ENCODE measurements around the gene DLG1. TPM values are rescaled to one million over a fixed set of nuclear protein-coding genes. Genes with fewer than 3 reads are reported as not detected.
A peak's percentile ranks its signal among the peaks of the same experiment; 100 is the strongest.

The DLG1 gene
- total RNA-seq, 1 experiment from 2014 or later: 121 TPM

DNA sequence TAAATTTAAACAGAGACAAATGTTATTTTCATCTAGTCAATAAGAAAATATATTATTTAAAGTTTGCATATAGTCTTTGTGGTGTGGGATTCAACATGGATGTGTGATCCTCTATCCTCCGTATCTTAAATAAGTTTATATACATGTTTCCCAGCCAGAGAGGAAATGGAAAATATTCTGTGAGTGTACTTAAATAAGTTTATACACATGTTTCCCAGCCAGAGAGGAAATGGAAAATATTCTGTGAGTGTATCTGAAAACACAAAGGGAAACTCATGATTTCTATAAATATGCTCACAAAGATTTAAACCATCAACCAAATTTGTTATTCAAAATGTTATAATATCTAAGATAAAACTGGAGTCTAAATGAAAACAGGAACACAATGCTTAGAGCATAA lies 158.8 kb downstream of the DLG1 start:
- BruUV-seq (replicated peaks): TSS peak; percentile 2

DNA sequence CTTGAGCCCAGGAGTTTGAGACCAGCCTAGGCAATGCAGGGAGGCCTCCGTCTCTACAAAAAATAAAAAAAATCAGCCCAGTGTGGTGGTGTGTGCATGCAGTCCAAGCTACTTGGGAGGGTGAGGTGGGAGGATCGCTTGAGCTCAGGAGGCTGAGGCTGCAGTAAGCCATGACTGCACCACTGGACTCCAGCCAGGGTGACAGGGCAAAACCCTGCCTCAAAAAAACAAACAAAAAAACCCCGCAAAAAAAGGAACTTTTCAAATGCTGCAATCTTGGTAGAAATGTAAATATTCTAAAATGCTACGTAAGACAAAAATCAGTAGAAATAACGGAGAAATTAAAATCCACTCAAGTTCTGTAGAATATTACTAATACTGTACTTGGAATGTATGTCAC lies 160.7 kb downstream of the DLG1 start:
- peaks cover 72% of the 10 kb centered on the region for H3K36me3 Mint-ChIP-seq (ENCODE audit: insufficient read depth, unreplicated experiment)
- no peaks in the 10 kb centered on the region for H3K27me3 Mint-ChIP-seq (ENCODE audit: insufficient read depth, unreplicated experiment)
- no TSS peak for BruUV-seq (replicated peaks)
- peaks cover 7% of the 10 kb centered on the region for H3K4me1 Mint-ChIP-seq (ENCODE audit: insufficient read depth, unreplicated experiment)
- H3K4me3 Mint-ChIP-seq (ENCODE audit: unreplicated experiment): no peak overlapping the region
- H3K27ac Mint-ChIP-seq (ENCODE audit: low read depth, unreplicated experiment): no peak overlapping the region
- intact Hi-C loops (cut with micrococcal nuclease): no loop called here
- CTCF ChIA-PET: no interaction called here
- no peak for DNase-seq (ENCODE audit: unreplicated experiment)
- H3K9me3 Mint-ChIP-seq (ENCODE audit: unreplicated experiment): no peaks in the 10 kb centered on the region
- TF ChIP-seq, protein P1, sequence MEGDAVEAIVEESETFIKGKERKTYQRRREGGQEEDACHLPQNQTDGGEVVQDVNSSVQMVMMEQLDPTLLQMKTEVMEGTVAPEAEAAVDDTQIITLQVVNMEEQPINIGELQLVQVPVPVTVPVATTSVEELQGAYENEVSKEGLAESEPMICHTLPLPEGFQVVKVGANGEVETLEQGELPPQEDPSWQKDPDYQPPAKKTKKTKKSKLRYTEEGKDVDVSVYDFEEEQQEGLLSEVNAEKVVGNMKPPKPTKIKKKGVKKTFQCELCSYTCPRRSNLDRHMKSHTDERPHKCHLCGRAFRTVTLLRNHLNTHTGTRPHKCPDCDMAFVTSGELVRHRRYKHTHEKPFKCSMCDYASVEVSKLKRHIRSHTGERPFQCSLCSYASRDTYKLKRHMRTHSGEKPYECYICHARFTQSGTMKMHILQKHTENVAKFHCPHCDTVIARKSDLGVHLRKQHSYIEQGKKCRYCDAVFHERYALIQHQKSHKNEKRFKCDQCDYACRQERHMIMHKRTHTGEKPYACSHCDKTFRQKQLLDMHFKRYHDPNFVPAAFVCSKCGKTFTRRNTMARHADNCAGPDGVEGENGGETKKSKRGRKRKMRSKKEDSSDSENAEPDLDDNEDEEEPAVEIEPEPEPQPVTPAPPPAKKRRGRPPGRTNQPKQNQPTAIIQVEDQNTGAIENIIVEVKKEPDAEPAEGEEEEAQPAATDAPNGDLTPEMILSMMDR (IDR thresholded peaks at IDR 0.05; ENCODE audit: unreplicated experiment): no peak
- POLR2A ChIA-PET: no interaction called here

More for the DNA sequence above, 158.8 kb downstream of the DLG1 start:
- Mint-ChIP-seq H3K27ac (ENCODE audit: low read depth, unreplicated experiment) (no peak overlapping the region), H3K9me3 (ENCODE audit: unreplicated experiment) (no peaks in the 10 kb centered on the region), H3K4me1 (ENCODE audit: insufficient read depth, unreplicated experiment) (peaks cover 7% of the 10 kb centered on the region), H3K4me3 (ENCODE audit: unreplicated experiment) (no peak overlapping the region), H3K27me3 (ENCODE audit: insufficient read depth, unreplicated experiment) (no peaks in the 10 kb centered on the region), H3K36me3 (ENCODE audit: insufficient read depth, unreplicated experiment) (peaks cover 77% of the 10 kb centered on the region)
- intact Hi-C loops (cut with micrococcal nuclease): no loop called here
- CTCF ChIA-PET: interaction anchor here (0.6 kb wide), 1 partner anchor 85 kb away, joined by 3 read pairs; no protein-coding TSS in a partner anchor
- no peak for DNase-seq (ENCODE audit: unreplicated experiment)
- POLR2A ChIA-PET: no interaction called here
- TF ChIP-seq, protein P1 (IDR thresholded peaks at IDR 0.05; ENCODE audit: unreplicated experiment): no peak

DNA sequence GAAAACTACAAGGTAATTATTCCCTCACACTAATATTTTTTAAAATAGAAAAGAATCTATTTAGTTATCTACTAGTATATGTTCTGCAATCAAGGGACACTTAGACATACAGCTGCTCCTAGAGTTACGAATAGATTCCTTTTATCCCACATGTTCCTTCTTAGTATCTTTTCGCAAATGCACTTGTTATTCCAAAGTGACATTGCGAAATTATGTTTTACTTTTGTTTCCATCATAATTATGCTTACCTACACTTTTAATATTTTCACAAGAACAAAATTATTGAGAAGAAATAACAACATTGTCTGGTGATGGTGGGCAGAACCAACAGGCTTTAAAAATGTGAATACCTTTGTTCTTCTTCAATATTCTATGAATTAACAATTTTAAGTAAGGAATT lies 161.7 kb downstream of the DLG1 start:
- ChIA-PET POLR2A (no interaction called here), CTCF (no interaction called here)
- Mint-ChIP-seq H3K4me1 (ENCODE audit: insufficient read depth, unreplicated experiment) (peaks cover 7% of the 10 kb centered on the region), H3K27ac (ENCODE audit: low read depth, unreplicated experiment) (no peak overlapping the region), H3K36me3 (ENCODE audit: insufficient read depth, unreplicated experiment) (peaks cover 73% of the 10 kb centered on the region), H3K27me3 (ENCODE audit: insufficient read depth, unreplicated experiment) (no peaks in the 10 kb centered on the region), H3K4me3 (ENCODE audit: unreplicated experiment) (no peak overlapping the region), H3K9me3 (ENCODE audit: unreplicated experiment) (no peaks in the 10 kb centered on the region)
- no TSS peak for BruUV-seq (replicated peaks)
- DNase-seq (ENCODE audit: unreplicated experiment): no peak
- TF ChIP-seq, protein P1 (IDR thresholded peaks at IDR 0.05; ENCODE audit: unreplicated experiment): no peak
- intact Hi-C loops (cut with micrococcal nuclease): no loop called here

DNA sequence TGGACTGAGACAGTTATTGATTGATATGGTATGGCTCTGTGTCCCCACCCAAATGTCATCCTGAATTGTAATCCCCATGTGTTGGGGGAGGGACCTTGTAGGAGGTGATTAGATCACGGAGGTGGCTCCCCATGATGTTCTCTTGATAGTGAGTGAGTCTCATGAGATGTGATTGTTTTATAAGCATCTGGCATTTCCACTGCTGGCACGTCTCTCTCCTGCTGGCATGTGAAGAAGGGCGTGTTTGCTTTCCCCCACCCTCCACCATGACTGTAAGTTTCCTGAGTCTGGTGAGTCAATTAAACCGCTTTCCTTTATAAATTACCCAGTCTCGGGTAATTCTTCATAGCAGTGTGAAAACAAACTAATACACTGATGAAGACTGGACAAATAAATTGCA lies 163.2 kb downstream of the DLG1 start:
- no peaks in the 10 kb centered on the region for H3K9me3 Mint-ChIP-seq (ENCODE audit: unreplicated experiment)
- H3K4me3 Mint-ChIP-seq (ENCODE audit: unreplicated experiment): no peak overlapping the region
- ChIA-PET POLR2A (interaction anchor here (1.4 to 1.6 kb wide), 3 partner anchors 16 to 32 kb away, joined by 5 to 7 read pairs (median 5); no protein-coding TSS in a partner anchor), CTCF (interaction anchor here (0.8 kb wide), 1 partner anchor 622 kb away, joined by 3 read pairs; no protein-coding TSS in a partner anchor)
- TF ChIP-seq, protein P1 (IDR thresholded peaks at IDR 0.05; ENCODE audit: unreplicated experiment): no peak
- H3K36me3 Mint-ChIP-seq (ENCODE audit: insufficient read depth, unreplicated experiment): peaks cover 74% of the 10 kb centered on the region
- H3K27ac Mint-ChIP-seq (ENCODE audit: low read depth, unreplicated experiment): no peak overlapping the region
- peaks cover 7% of the 10 kb centered on the region for H3K4me1 Mint-ChIP-seq (ENCODE audit: insufficient read depth, unreplicated experiment)
- no peaks in the 10 kb centered on the region for H3K27me3 Mint-ChIP-seq (ENCODE audit: insufficient read depth, unreplicated experiment)
- intact Hi-C loops (cut with micrococcal nuclease): no loop called here
- no peak for DNase-seq (ENCODE audit: unreplicated experiment)
- BruUV-seq (replicated peaks): no TSS peak
